HepG2 (cell line): ENCODE measurements around the gene MRPS5. TPM values are rescaled to one million over a fixed set of nuclear protein-coding genes. Genes with fewer than 3 reads are reported as not detected.

Experiments used
- AHR ChIP-seq: IDR thresholded peaks from 2 replicates; pipeline ENCODE4 v1.6.1; 2018; ENCODE audit warnings: missing genetic modification reagents, missing compliant biosample characterization
- BRD4 ChIP-seq: sonication (generic); formaldehyde crosslinking; IDR thresholded peaks from 2 replicates; pipeline ENCODE4 v1.4.0; 2020; ENCODE audit warnings: missing genetic modification reagents
- CEBPB ChIP-seq: IDR thresholded peaks from 2 replicates; pipeline ENCODE4 v1.6.1; 2011; ENCODE audit warnings: low read depth, low read length, improper control_type of control experiment, borderline replicate concordance
- CREB3 ChIP-seq: sonication (generic); formaldehyde crosslinking; IDR thresholded peaks from 2 replicates; pipeline ENCODE4 v1.5.0; 2020; ENCODE audit warnings: missing genetic modification reagents
- EZH2 ChIP-seq: conservative IDR thresholded peaks from 2 replicates; pipeline ENCODE4 v1.6.1; 2012; ENCODE audit warnings: mild to moderate bottlenecking, low read depth, low read length, moderate library complexity
- FOXO1 ChIP-seq: sonication (generic); formaldehyde crosslinking; IDR thresholded peaks from 2 replicates; pipeline ENCODE4 v1.4.0; 2020; ENCODE audit warnings: missing genetic modification reagents
- FOXP4 ChIP-seq: sonication (generic); formaldehyde crosslinking; IDR thresholded peaks from 2 replicates; pipeline ENCODE4 v1.4.0; 2020; ENCODE audit warnings: missing genetic modification reagents
- HDAC1 ChIP-seq: sonication (generic); formaldehyde crosslinking; IDR thresholded peaks from 2 replicates; pipeline ENCODE4 v1.5.1; 2020; ENCODE audit warnings: mild to moderate bottlenecking, missing genetic modification reagents
- HOXA5 ChIP-seq: sonication (generic); formaldehyde crosslinking; IDR thresholded peaks from 2 replicates; pipeline ENCODE4 v1.4.0; 2020; ENCODE audit warnings: missing genetic modification reagents
- IRF1 ChIP-seq: sonication (generic); formaldehyde crosslinking; IDR thresholded peaks from 2 replicates; pipeline ENCODE4 v1.4.0; 2020; ENCODE audit warnings: low read depth, mild to moderate bottlenecking, missing genetic modification reagents
- MAX ChIP-seq: IDR thresholded peaks from 2 replicates; pipeline ENCODE4 v1.6.1; 2012; ENCODE audit warnings: inconsistent platforms
- STAT6 ChIP-seq: sonication (generic); formaldehyde crosslinking; IDR thresholded peaks from 2 replicates; pipeline ENCODE4 v1.4.0; 2020; ENCODE audit warnings: missing genetic modification reagents, mild to moderate bottlenecking, borderline replicate concordance
- TP53 ChIP-seq: sonication (generic); formaldehyde crosslinking; conservative IDR thresholded peaks from 2 replicates; pipeline ENCODE4 v1.4.0; 2020; ENCODE audit warnings: missing genetic modification reagents
- ZBTB4 ChIP-seq: sonication (generic); formaldehyde crosslinking; IDR thresholded peaks from 2 replicates; pipeline ENCODE4 v1.4.0; 2020; ENCODE audit warnings: missing genetic modification reagents, mild to moderate bottlenecking, borderline replicate concordance
- ZFP90 ChIP-seq: sonication (generic); formaldehyde crosslinking; IDR thresholded peaks from 2 replicates; pipeline ENCODE4 v1.8.0; 2022; ENCODE audit warnings: missing genetic modification reagents, mild to moderate bottlenecking, inconsistent platforms, borderline replicate concordance
- polyA plus RNA-seq, 8 experiments: library from polyadenylated mRNA; depleted of rRNA in 3 of 8; stranded (reverse) in 7 of 8; unstranded in 1 of 8; fragments of >200 nt; fragmentation: Illumina TruSeq in 4 of 8; extraction: Trizol in 4 of 8; gene quantifications; 2 replicates each; pipeline versions ENCODE4 v1.2.1 to v1.2.3, GENCODE V29; 2011 to 2016; ENCODE audit warnings: low read depth in 4 of 8, missing spikeins in 1 of 8, mixed read lengths in 1 of 8; ENCODE audit not compliant: insufficient read depth in 1 of 8
- total RNA-seq, 5 experiments: library from RNA; depleted of rRNA; stranded (reverse); fragments of >200 nt; fragmentation: Illumina TruSeq; extraction: Trizol; gene quantifications; 2 replicates each; pipeline ENCODE4 v1.2.3, GENCODE V29; 2016; ENCODE audit warnings: low read depth in 1 of 5

MRPS5 gene
- total and polyA plus RNA-seq, 2 of the 13 experiments (the other 11 are each of a cell fraction or from before 2014, with no cell fraction given) = 98.8 to 134 TPM

- TF ChIP-seq ZBTB4 (CRISPR knock-in tag) (0 out of 2 replicates have a peak, but pooled peaks have one; percentile 10), FOXO1 (CRISPR knock-in tag) (no peak), CREB3 (CRISPR knock-in tag) (no peak), FOXP4 (CRISPR knock-in tag) (0 out of 2 replicates have a peak, but pooled peaks have one; percentile 13), MAX (peak; percentile 45; the same call in 1 of the 2 replicates), IRF1 (CRISPR knock-in tag) (no peak), CEBPB (no peak), ZFP90 (CRISPR knock-in tag) (no peak), TP53 (CRISPR knock-in tag) (no peak), HDAC1 (peak; percentile 39; the same call in 1 of the 2 replicates), STAT6 (no peak), HOXA5 (CRISPR knock-in tag) (no peak), BRD4 (CRISPR knock-in tag) (0 out of 2 replicates have a peak, but pooled peaks have one; percentile 54), EZH2 (no peak), AHR (CRISPR knock-in tag) (no peak)
Observed at GRCh38 chr2:95056461-95057459, 64.8 kb downstream of the MRPS5 start (continued).
